HG02623 (cell line): Measurements from ENCODE around the gene ACACA.
"Not testable (repeated sequence)": the region's sequence is repeated elsewhere in the genome, so short reads cannot be mapped to it uniquely, and the experiment has no call there.

Experiments
- ATAC-seq: cut with Tn5 transposase; IDR thresholded peaks from one replicate; pipeline ENCODE4 v1.9.1; 2021; ENCODE audit warnings: moderate library complexity; ENCODE audit not compliant: unreplicated experiment

Gene ACACA

GRCh38 chr17:37188157-37188556, 218.5 kb downstream of the ACACA start:
- ATAC-seq: no peak

- no peak for ATAC-seq
Measured at GRCh38 chr17:37187262-37187661, 219.4 kb downstream of the ACACA start.

- no peak for ATAC-seq
Measured at GRCh38 chr17:37182786-37183465, 223.7 kb downstream of the ACACA start.

- ATAC-seq: no peak
Measured at GRCh38 chr17:37180376-37180775, 226.3 kb downstream of the ACACA start.

- ATAC-seq: no peak
Measured at GRCh38 chr17:37179893-37180292, 226.7 kb downstream of the ACACA start.

GRCh38 chr17:37177254-37177870, 229.3 kb downstream of the ACACA start:
- no peak for ATAC-seq

- ATAC-seq: no peak
Measured at GRCh38 chr17:37176723-37177122, 229.9 kb downstream of the ACACA start.

- no peak for ATAC-seq
Measured at GRCh38 chr17:37174205-37174604, 232.4 kb downstream of the ACACA start.

- no peak for ATAC-seq
Measured at GRCh38 chr17:37170881-37171425, 235.7 kb downstream of the ACACA start.

GRCh38 chr17:37168731-37169353, 237.8 kb downstream of the ACACA start:
- no peak for ATAC-seq

GRCh38 chr17:37167756-37168155, 238.9 kb downstream of the ACACA start:
- ATAC-seq: no peak

GRCh38 chr17:37164057-37164456, 242.6 kb downstream of the ACACA start:
- no peak for ATAC-seq

GRCh38 chr17:37162800-37163199, 243.8 kb downstream of the ACACA start:
- ATAC-seq: no peak

- no peak for ATAC-seq
Measured at GRCh38 chr17:37160944-37161343, 245.7 kb downstream of the ACACA start.

GRCh38 chr17:37158290-37158689, 248.3 kb downstream of the ACACA start:
- ATAC-seq: no peak

- ATAC-seq: no peak
Measured at GRCh38 chr17:37148156-37148555, 258.5 kb downstream of the ACACA start.

GRCh38 chr17:37147301-37147812, 259.3 kb downstream of the ACACA start:
- no peak for ATAC-seq

- no peak for ATAC-seq
Measured at GRCh38 chr17:37146086-37147064, 260.3 kb downstream of the ACACA start.

GRCh38 chr17:37144075-37144701, 262.4 kb downstream of the ACACA start:
- ATAC-seq: no peak

GRCh38 chr17:37143558-37143957, 263.1 kb downstream of the ACACA start:
- ATAC-seq: not testable (repeated sequence)
